Stimulated activated CD4-positive, alpha-beta T cell treated with anti-CD3 and anti-CD28 coated beads, Interleukin-4, amount 100 ng/mL, for 1 hour (primary cell): ENCODE data around the gene BRSK1.

Source experiments
- DNase-seq: peaks from one replicate; pipeline ENCODE4 v3.0.0-alpha.2; 2020

BRSK1 gene

DNA sequence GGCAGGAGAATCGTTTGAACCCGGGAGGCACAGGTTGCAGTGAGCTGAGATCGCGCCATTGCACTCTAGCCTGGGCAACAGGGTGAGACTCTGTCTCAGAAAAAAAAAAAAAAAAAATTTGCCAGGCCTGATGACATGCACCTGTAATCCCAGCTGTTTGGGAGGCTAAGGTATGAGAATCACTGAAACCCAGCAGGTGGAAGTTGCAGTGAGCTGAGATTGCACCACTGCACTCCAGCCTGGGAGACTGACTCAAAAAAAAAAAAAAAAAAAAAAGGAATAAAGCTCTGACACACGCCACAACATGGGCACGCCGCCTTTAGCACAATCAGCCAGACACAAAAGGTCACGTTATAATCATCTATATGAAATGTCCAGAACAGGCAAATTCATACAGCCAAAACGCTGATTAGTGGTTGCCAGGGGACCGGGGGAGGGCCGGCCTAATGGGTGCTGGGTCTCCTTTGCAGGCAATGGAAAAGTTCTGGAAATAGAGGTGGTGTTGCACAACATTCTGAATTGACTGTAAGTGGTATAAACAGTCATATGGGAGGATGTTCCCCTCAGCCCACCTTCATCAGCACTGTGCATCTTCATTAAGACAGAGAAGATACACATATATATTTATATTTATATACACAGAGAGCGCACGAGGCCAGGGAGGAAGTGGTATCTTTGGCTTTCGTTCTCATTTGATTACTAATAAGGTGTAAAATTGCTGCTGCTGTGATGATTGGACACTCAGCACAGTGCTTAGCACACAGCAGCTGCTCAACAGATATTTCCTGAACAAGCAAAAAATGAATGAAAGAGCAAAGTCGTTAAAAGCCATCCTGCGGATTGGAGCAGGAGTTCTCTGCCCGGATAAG lies 7.7 kb upstream of the BRSK1 start:
- no peak for DNase-seq

DNA sequence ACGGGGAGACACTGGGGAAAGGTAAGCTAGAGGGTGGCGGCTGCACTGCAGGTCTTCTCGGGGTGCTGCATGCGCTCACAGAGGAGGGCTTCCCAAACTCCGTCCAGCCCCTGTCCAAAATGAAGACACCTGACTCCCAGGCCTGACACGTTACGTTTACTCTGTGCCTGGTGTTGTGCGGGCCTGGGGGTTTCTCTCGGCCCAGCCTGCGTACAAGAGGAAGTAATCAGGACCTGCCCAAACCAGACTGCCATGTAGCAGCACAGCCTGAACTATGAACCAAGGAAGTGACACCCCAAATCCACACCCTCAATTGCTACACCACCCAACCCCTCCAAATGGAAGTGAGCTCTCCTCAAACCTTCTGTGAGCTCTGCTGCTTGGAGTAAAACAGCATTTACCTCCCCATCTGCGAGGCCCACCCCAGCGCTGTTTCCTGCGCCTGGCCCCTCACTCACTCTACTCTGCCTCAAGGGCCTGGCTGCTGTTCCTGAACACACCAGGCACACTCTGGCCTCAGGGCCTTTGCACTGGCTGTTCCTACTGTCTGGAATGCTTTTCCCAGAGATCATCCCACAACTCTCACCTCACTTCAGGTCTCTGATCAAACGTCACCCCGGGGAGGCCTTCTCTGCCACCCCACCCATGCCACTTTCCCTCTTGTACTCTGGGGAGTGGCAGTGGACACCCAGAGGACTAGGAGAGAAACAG lies 6.9 kb upstream of the BRSK1 start:
- no peak for DNase-seq

DNA sequence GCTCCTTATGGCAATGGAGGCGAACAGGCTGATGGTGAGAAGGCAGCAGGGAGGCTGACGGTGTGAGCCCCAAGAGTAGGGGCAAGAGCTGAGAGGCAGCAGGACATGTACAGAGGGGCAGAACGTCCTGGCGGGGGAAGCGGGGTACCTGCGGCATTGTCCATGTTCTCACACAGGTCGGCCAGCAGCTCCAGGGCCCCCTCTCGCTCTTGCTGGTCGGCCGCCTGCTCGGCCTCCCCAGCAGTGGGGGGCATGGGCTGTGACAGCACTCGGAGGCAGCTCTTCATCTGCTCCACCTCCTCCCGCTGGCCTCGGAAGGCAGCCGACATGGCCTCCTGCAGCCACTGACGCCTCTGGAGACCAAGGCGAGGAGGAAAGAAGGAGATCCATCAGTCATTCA lies 6.3 kb upstream of the BRSK1 start:
- no peak for DNase-seq

DNA sequence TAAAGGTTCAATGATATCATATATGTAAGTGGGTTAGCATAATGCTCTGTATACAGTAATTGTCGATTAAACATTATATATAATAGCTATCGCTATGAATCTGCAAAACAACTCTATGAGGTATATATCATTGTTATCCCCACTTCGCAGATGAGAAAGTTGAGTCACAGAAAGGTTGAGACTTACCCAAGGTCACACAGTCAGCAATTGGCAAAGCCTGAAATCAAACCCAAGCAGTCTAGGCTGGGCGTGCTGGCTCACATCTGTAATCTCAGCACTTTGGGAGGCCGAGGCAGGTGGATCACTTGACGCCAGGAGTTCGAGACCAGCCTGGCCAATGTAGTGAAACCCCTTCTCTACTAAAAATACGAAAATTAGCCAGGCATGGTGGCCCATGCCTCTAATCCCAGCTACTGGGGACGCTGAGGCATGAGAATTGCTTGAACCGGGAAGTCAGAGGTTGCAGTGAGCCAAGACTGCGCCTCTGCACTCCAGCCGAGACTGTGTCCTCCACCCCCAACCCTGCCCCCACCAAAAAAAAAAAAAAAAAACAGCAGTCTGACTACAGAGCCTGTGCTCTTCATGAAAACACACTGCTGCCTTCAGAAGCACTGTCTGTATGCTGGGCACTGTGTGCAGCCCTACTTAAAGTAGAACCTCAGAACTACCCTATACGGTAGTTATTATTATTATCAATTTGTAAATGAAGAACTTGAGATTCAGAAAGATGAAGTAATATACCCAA lies 5.2 kb upstream of the BRSK1 start:
- DNase-seq: no peak

DNA sequence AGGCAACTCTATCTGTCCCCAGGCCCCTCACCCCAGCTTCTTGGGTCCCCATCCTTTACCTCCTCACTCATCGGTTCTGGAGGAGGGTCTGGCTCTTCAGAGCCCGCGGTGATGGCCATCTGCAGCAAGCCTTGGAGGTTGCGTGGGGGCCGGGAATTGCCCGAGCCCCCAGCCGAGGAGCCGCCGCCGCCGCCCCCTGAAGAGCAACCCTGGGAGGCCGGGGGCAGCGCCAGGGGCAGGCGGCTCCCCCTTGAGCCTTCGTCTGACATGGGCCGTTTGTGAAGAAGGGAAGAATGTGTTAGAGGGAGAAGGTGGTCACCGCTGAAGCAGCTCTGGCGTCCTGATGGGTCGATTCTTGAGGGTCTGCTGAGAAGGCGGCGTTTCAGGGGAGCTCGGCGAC lies 4.5 kb upstream of the BRSK1 start:
- no peak for DNase-seq

DNA sequence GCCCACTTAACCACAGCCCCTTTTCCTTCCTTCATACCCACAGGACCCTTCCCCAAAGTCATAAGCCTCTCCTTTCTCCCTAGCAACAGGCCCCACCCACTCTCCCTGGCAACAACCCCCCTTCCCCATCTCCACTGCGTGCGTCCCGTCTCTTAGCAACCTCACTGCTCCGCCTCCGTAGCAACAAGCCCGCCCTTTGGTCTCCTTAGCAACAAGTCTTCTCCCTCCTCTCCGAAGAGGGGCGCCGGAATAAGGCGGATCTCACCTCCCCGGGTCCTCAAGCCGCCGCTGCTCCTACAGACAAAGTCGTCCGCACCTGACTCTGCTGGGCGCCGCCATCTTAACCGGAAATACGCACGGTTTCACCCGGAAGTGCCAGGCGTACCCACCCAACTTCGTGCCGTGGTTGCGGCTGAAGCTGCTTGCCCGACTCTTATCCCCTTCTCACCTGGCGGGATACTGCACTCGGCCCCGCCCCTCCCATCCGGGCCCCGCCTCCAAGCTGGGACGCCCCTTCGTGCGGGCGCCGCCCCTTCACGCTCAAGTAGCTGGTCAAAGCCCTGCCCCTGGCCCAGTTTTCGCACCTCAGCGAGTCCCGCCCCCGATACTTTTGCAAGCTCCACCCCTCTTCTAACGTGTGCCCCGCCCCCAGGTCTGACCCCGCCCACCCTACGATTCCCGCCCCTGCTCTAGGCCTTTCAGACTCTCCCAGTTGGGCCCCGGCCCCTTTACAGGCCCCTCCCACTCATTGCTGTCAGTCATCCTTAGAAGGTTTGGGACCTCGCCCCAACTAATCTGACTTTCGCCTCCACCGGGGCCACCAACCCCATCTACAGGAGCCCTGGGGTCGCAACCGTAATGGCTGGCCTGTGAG lies 3.8 kb upstream of the BRSK1 start, which contains the start of gene HSPBP1:
HSPBP1 (minus strand) TSS at position 341 of the 874 bp plus-strand sequence. CDS start 502 bp downstream, outside the sequence.
- DNase-seq: peak; percentile 93

DNA sequence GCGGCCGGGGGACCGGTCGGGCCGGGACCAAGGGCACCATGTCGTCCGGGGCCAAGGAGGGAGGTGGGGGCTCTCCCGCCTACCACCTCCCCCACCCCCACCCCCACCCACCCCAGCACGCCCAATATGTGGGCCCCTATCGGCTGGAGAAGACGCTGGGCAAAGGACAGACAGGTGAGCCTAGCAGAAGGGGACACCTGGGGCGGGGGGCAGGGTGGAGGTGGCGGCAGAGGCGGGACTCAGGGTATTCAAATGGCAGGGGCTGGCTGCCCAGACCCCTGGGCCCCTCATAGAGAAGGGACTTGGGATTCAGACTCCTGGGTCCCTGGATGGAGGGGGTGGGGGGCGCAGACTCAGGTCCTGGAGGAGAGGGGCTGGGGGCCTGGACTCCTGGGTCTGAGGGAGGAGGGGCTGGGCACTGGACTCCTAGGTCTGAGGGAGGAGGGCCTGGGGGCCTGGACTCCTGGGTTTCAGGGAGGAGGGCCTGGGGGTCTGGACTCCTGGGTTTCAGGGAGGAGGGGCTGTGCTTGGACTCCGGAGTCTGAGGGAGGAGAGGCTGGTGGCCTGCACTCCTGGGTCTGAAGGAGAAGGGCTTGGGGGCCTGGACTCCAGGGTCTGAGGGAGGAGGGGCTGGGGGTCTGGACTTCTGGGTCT lies 735 bp downstream of the BRSK1 start:
- DNase-seq: no peak

DNA sequence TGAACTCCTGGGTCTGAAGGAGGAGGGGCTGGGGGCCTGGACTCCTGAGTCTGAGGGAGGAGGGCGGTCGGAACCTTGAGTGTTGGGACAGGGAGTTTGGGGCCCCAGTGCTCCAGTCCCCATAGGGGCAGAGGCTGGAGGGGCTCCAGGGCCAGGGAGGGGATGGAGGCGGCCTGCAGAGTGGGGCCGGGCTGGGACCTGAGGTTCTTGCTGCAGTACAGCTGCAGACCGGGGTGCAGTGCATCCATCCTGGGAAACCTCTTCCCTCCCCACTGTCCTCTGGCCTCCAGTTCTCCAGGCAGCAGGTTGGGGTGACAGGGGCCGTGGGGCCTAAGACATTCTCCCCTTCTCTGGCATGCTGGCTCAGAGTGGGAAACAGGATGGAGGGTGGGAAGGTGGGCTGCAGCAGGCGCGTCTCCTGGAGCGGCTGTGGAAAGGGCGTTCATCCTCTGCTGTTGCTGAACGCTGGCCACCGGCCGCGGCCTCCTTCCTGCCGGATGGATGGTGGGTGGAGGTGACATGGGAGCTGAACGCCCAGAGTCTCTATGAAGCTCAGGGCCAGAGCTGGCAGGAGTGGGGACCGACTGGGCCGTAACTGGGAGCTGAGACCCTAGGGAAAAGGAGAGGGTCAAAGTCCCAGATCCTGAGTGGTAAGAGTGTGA lies 1.6 kb downstream of the BRSK1 start:
- no peak for DNase-seq

DNA sequence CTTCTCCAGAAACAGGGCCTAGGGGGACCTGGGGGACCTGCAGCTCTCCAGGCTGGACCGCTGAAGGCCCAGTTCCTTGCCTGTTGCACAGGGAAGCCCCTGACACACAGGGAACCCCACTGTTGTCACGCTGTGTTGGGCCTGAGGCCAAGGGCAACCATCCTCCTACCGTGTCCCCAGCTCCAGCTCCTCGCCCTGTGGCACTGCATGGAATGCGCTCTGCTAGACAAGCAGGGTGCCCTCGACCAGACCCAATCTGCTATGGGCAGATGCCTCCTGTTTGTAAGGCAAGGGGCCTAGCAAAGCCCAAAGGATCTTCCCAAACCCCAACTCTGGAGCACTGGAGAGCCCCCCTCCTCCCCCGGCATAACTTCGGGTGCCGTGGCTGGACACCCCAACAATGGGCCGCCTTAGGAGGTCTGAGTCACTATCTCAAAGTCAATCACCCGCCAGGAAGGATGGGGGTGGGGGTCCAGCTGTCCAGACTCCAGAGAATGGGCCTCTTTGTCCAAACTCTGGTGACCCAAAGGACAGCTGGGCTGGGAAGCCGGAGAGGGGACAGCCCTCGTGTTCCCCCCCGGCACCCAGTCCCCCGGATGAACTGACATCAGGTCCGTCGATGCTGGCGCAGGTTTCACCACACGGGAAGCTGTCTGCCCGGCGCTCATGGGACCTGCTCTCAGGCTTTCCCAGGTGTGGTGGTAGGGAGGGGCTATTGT lies 3.7 kb downstream of the BRSK1 start:
- no peak for DNase-seq

DNA sequence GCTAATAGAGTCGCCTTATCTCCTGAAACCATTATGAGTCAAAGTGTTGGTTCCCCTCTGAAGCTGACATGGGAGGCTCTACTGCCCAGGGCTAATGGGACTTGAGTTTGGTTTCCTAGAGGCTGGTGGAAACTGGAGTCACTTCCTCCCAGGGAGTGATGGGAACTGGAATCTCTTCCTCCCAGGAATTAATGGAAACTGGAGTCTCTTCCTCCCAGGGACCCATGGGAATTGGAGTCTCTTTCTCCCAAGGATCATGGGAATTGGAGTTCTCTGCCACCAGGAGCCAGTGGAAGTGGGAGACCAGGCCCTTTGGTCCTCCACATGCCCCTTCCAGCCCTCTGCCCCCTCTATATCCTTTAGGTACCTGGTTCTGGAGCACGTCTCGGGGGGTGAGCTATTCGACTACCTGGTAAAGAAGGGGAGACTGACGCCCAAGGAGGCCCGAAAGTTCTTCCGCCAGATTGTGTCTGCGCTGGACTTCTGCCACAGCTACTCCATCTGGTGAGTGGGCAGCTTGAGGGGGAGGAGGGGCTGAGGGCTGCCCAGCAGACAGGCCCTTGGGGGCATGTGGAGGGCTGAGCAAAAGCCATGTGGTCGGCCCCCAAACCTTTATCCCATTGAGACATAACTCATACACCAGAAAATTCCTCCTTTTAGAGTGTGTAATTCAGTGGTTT lies 5.5 kb downstream of the BRSK1 start:
- DNase-seq: no peak

DNA sequence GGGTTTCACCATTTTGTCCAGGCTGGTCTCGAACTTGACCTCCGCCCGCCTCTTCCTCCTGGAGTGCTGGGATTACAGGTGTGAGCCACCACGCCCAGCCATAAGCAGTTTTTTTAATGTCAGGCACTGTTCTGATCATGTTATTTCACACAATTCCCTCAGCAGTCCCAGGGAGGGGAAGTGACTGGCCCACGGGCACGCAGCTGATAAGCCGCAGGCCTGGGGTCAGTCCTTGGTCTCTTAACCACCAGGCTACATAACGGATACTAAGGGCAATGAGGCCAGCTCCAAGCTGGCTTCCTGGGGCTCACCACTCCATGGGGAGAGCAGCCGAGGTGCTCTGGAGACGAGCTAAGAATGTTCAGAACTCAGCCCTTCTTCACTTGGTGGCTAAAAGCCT lies 13.5 kb downstream of the BRSK1 start:
- DNase-seq: no peak

DNA sequence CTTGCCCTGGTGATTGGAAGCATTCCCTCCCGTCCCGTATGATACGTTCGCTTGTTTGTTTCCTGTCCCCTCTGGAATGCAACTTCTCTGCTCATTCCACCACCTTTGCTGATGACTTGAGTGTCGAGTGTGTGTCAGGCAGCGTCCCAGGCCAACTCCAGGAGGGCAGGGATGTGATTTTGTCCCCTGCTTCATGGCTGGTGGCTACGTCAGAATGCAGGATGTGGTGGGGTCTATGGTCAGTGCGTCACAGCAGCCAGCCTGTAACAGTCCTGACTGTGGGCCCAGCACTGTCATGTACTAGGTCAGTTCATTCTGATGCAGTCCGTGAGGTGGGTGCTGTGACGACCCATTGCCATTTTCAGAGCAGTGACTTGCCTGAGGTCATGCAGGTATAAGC lies 16.2 kb downstream of the BRSK1 start:
- no peak for DNase-seq

DNA sequence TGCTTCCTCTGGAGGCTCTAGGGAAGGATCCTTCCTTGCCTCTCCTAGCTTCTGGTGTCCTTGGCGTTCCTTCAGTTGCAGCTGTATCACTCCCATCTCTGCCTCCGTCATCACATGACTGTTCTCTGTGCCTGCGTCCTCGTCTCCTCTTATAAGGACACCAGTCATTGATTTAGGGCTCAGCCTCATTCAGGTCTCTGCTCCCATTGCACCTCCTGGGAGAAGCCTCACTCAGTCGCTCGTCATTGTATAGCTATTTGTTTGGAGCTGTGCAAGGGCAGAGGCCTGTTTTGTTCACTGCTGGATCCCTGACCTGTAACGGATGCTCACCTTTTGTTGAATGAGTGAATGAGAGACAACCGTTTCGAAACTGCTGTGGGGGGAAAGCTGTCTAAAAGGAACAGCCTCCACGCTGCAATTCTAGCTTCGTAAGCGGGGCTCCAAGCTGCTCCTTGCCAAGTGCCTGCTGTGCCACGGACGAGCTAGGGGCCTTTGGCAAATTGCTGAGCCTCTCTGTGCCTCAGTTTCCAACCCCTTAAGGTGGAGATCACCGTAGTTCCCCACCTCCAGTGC lies 17.2 kb downstream of the BRSK1 start:
- no peak for DNase-seq

DNA sequence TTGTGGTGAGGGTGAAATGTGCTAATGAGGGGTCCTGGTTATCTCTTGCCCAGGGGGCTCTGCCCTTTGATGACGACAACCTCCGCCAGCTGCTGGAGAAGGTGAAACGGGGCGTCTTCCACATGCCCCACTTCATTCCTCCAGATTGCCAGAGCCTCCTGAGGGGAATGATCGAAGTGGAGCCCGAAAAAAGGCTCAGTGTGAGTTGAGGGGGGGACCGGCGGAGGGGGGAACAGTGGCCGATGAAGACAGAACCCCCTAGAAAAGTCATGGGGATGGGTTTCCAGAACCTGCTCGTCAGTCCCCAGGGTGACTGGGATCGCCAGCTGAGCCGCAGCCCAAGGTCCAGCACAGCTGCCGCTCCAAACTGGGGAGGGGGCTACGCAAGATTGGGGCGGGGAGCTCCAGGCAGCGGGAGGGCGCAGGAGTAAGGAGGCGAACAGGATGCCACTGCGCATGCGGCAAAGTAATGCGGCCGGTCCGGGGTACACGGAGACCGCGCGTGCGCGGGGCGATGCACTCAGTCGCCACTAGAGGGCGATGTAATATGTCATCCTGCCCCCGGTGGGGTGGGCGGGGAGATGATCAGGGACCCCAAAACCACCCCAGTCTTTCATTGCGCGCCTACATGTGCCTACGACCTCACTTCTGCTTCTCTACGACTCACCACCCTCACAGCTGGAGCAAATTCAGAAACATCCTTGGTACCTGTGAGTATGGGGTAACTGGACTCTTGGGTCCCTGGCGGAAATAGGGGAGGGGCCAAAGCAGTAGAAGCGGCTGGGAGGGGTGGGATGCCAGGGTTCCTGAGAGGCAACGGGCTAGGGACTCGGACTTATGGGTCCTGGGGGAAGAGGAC lies 17.9 kb downstream of the BRSK1 start:
- DNase-seq: peak; percentile 97

DNA sequence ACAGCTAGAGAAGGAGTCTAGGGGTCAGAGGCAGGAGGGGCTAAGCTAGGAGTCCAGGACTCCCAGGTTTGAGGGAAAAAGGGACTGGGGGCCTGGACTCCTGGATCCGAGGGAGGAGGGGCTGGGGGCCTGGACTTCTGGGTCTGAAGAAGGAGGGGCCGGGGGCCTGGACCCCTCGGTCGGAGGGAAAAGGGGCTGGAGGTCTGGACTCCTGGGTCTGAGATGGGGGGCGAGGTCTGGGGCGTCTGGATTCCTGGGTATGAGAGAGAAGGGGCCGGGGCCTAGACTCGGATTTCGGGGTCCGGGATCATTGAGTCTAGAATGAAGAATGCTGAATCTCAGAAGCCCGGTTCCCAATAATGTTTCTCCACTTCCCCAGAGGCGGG lies 18.5 kb downstream of the BRSK1 start:
- no peak for DNase-seq

DNA sequence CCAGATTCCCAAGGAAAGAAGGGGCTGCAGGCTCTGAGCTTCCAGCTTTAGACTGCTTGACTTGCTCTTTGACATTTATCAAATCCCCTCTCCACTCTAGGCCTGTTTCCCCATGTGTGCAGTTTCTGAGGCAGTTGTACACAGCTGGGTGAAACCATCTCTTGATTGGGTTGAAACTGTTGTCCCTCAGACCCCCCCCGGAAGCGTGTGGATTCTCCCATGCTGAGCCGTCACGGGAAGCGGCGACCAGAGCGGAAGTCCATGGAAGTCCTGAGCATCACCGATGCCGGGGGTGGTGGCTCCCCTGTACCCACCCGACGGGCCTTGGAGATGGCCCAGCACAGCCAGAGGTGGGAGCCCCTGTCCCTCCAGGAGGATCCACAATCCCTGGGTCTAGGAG lies 19.7 kb downstream of the BRSK1 start:
- no peak for DNase-seq

DNA sequence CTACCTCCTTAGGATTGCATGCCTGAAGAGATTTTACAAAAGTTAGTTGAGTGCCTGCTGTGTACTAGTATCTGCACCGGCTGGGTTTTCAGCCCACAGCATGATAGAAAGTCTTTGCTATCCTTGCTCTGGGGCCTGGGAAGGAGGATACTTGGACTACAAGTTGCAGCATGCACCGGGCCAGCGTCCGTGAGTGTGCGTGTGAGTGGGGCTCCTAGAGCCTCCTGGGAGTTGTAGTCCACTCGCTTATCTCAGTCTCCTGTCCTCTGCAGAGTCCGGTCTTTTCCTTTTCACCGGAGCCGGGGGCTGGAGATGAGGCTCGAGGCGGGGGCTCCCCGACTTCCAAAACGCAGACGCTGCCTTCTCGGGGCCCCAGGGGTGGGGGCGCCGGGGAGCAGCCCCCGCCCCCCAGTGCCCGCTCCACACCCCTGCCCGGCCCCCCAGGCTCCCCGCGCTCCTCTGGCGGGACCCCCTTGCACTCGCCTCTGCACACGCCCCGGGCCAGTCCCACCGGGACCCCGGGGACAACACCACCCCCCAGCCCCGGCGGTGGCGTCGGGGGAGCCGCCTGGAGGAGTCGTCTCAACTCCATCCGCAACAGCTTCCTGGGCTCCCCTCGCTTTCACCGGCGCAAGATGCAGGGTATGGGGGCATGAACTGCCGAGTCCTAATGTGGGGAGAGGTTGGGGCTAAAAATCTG lies 20.6 kb downstream of the BRSK1 start:
- peak; percentile 18 for DNase-seq

DNA sequence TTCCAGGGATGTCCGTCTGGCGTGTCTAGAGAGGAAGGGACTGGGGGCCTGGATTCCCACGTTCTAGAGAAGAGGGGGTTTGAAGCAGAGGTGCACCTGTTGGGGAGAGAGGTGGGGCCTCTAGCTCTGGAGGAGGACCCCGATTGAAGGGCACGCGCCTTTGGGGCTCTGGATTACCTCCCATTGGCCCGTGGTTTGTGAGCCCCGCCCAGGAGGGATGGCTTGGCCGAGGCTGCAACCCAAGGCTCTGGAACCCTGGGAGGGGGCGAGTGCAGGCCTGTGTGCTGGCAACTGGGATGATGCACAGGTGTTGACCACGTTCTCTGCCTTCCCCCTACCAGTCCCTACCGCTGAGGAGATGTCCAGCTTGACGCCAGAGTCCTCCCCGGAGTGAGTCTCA lies 21.2 kb downstream of the BRSK1 start:
- DNase-seq: no peak
